Activated CD8-positive, alpha-beta memory T cell treated with anti-CD3 and anti-CD28 coated beads for 48 hours (primary cell): ENCODE measurements around the gene ST3GAL3.

Source experiments
- DNase-seq, 3 experiments: peaks; one replicate each; pipeline ENCODE4 v3.0.0-alpha.2; 2020; ENCODE audit warnings: low read depth in 2 of 3, low spot score in 2 of 3

The ST3GAL3 gene

DNA sequence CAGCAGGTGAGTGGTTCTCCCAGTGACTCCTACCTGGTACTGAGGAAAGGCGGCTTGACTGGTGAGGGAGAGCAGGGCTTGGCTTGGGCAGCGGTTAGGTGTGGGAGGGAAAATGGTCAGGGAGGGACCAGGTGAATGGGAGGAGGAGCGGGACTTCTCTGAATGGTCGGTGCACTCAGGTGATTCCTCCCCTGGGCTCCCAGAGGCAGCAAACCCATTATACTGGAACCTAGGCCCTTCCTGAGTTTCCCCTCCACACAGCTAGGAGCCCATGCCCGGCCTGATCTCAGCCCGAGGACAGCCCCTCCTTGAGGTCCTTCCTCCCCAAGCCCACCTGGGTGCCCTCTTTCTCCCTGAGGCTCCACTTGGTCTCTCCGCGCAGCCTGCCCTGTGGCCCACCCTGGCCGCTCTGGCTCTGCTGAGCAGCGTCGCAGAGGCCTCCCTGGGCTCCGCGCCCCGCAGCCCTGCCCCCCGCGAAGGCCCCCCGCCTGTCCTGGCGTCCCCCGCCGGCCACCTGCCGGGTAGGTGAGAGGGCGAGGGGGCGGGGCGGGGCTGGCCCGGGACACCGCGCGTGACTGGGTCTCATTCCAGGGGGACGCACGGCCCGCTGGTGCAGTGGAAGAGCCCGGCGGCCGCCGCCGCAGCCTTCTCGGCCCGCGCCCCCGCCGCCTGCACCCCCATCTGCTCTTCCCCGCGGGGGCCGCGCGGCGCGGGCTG lies 228.5 kb downstream of the ST3GAL3 start:
- DNase-seq = no peak

DNA sequence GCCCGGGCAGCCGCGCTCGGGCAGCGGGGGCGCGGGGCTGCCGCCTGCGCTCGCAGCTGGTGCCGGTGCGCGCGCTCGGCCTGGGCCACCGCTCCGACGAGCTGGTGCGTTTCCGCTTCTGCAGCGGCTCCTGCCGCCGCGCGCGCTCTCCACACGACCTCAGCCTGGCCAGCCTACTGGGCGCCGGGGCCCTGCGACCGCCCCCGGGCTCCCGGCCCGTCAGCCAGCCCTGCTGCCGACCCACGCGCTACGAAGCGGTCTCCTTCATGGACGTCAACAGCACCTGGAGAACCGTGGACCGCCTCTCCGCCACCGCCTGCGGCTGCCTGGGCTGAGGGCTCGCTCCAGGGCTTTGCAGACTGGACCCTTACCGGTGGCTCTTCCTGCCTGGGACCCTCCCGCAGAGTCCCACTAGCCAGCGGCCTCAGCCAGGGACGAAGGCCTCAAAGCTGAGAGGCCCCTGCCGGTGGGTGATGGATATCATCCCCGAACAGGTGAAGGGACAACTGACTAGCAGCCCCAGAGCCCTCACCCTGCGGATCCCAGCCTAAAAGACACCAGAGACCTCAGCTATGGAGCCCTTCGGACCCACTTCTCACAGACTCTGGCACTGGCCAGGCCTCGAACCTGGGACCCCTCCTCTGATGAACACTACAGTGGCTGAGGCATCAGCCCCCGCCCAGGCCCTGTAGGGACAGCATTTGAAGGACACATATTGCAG lies 229.3 kb downstream of the ST3GAL3 start:
- no peak for DNase-seq

DNA sequence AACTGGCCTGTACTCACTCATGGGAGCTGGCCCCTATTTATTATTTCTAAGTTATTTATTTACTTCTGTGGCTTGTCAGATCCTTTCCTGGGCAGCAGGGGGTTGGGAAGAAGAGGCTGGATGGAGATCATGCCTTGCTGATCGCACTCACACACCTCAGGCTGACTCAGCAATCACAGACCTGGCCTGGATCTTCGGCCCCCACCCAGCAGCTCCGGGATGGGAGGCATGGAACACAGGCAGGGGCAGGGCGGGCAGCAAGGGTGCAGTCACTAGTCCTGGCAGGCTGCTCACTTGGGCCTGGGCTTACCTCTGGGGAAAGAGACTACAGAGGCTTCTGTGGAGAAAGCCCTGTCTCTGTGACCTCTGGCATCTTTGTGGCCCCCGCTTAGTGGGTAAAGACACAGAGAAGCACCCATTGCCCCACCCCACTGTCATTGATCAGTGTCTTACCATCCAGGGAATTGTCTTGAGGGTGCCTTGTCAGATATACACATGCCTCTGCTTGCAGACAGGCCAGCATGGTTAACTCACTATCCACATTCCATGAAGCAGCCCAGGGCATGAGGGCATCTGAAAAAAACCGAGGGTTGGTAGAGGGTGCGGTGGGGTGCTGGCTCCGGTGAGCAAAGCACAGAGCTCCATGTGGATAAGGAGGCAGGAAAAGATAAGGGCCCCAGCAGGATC lies 230.0 kb downstream of the ST3GAL3 start:
- DNase-seq = no peak

DNA sequence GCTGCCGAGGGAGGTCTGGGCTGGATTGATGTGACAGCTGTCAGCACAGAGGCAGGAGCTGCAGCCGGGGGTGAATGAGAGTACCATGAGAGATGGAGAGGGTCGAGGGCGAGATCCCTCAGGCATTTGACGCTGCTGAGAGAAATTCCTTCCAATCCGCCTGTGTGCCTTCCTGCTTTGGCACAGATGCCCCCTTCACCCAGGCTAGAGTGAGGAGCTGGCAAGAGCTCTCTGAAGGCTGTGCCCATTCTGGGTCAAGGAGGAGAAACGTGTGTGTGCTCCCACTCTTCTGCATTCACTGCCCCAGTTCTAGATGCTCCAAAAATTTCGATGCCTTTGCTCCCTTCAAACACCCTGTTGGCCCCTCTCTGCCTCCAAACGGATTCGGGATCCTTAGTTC lies 231.0 kb downstream of the ST3GAL3 start:
- no peak for DNase-seq

DNA sequence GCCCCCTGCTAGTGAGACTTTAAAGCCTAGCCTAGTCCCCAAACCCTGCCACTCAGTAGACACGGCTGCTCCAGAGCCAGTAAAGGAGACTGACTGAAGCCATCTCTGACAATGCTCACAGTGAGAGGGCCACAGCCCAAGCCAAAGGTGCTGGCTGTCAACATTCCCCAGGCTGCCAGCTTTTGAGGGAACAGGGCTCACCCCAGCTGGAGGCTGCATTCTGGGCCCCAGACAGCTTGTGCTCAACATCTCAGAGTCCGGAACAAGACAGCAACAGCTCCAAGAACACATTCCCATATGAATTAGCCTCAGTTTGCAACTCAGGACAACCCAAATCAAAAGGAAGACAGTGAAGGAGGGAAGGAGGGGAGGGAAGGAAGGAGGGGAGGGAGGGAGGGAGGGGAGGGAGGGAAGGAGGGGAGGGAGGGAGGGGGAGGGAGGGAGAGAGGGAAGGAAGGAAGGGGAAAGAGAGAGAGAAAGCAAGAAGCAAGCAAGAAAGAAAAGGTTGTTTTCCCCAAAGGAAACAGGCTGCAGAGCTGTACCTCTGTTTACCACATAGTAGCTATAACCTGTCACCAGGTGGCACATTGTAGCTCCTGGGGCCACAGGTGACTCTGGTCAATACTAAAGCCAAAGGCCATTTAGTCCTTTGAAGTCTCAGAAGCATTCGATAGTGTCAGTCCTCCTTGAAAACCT lies 231.7 kb downstream of the ST3GAL3 start:
- DNase-seq = no peak

DNA sequence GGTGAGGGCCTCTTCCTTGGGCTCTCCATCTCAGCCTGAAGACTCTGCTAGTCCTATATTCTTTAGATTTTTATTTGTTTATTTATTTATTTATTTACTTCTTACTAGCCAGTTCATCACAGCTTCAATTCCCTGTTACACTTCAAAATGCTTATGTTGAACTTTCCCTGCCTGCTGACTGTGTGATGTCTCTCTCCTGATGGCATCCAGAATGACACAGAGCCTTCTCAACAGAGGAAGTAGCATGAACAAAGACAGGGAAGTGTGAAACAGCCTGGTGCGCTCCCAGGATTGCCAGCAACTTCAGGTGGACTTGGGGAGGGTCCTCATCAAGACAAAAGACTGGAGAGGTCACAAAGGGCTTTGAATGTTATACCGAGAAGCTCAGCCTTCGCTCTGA lies 235.1 kb downstream of the ST3GAL3 start:
- DNase-seq = no peak

DNA sequence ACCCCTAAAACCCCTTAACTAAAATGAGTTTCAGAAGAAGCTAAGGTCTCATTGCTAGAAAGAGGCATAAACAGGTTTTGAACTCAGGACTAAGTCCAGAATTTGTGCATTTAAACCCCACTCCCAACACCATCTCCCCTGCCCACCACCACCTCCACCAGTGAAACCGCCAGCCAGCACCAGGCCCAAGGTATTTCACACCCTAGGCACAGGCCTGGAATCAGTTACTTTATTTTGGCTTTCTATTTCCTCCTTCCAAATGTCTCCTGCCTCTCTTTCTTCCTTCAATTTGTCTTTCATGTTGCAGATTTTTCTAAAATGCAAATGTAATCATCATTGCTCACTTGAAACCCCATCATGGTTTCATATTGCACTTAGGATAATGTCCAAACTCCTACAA lies 237.5 kb downstream of the ST3GAL3 start:
- DNase-seq = no peak

DNA sequence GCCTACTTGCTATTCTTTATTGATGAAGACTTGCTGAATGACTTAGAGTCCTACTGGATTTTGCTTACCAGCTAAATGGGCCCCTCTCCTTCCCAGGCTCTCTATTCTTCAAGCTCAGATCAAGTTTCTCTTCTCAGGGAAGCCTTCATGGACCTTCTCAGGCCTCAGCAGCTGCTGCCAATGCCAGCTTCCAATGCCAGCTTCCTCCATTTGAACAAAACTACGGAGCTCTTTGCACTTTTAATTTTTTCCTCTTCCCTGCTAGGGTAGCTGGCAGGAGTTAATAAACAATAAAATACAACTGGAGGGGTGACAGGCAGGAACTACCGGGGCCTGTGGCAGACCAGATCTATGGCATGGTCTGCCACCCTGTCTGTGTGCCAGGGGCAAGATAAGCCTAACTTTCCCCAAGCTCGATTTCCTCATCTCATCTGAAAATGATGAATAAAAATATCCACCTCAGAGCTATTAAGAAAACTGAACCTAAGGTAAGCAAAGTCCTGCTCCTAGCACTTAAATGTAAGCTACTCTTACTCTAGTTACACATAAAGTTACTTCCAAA lies 238.4 kb downstream of the ST3GAL3 start:
- no peak for DNase-seq

DNA sequence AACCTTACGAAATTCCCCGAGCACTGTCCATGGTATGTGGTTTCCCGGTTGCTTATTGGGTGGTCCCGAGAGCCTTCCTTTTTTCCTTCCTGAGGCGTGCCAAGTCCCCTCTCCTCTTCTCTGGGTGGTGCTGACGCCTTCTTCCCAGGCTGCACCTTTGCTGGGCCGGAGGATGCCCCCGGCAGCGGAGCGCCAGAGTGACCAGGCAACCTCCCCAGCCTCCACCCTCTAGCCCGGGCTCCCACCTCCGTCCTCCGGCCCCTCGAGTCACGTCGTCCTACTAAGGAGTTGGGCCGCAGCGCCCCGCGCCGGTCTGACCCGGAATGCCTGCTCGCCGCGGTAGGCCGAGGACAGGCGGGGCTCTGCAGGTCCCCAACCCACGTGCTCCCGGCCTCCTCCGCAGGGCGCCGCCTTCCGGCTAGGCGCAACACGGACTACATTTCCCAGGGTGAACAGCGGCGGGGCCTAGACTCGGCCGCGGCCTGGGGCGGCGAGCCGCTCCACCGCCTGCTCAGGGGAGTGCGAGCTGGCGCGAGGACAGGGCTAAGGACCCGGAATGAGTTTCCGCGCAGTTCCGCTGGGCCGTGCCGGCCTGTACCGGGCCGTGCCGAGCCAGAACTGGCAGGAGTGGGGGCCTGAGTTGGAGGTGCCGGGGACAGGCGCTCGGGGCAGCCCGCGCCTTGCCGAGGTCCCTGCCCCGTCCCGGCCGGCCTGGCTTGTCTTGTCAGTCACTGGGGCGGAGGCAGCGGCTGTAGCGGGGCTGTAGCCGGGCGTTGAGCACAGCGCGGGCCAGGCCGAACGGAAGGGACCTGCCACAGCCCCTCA lies 239.1 kb downstream of the ST3GAL3 start, which contains the start of gene IPO13:
Gene IPO13, plus strand, starts transcription at position 715 of the 825 bp plus-strand sequence. CDS start 651 bp downstream, outside the sequence.
- peak; percentile 82 to 94 (median 93) for DNase-seq

DNA sequence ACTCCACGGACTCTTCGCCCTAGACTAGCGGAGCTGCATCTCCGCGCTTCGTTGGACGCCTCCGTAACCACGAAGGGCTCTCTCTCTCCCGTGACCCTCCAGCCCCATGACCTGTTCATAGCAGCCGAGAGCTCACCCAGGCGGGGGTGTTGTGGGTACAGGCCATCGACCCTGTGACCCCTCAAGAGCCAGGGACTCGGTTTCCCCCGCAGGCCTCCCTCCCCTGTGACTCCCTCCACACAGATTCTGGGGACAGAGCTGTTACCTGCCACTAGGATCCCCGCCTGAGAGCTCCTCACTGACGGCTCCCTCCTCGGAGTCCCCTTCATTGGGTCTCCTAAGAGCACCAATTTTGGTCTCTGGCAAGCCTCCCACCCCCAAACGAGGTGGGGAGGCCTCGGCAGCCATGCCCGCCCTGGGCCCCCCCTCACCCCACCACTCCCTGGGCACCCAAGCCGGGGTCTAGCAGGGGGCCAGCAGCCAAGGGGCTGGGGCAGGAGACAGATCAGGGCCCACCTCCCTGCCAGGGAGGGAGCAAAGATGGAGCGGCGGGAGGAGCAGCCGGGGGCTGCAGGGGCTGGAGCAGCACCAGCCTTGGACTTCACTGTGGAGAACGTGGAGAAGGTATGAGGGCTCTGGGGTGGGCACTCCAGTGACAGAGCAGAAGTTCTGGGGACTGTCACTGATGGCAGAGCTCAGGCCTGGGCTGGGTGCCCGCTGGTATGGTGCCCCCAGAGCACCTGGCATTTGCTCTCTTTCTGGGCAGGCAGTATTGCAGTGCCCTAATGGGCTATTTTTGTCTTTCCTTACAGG lies 239.9 kb downstream of the ST3GAL3 start:
- DNase-seq = no peak

DNA sequence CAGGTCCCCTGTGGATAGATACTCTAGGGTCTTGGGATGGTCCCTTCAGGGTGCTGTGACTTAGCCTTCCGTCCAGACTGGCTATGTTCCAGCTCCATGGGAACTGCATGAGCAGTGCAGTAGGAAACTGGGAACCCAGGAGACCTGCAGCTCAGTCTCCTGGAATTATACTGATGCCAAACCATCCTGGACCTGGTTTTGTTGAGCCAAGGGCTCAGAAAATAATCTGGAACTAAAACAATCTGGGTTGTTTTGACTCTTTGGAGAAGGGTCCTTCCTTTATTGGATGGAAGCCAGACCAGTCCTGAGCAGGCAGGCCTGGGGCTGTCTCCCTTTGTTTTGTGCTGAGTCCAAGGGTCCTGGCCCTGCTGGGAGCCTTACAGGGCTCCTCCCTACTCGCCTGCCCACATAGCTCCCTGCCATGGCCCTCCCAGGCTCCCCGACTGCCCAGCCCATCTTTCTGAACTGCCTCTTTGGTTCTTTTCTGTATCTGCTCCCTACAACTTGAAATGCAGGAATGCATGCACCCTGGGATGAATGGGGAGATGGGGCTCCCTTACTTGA lies 240.6 kb downstream of the ST3GAL3 start:
- DNase-seq = no peak

DNA sequence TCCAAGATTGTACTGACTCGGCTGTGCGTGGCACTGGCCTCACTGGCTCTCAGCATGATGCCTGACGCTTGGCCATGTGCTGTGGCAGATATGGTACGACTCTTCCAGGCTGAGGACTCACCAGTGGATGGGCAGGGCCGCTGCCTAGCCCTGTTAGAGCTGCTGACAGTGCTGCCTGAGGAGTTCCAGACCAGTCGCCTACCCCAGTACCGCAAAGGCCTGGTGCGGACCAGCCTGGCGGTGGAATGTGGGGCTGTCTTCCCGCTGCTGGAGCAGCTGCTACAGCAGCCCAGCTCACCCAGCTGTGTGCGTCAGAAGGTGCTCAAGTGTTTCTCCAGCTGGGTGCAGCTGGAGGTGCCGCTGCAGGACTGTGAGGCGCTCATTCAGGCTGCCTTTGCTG lies 242.3 kb downstream of the ST3GAL3 start:
- DNase-seq = no peak

DNA sequence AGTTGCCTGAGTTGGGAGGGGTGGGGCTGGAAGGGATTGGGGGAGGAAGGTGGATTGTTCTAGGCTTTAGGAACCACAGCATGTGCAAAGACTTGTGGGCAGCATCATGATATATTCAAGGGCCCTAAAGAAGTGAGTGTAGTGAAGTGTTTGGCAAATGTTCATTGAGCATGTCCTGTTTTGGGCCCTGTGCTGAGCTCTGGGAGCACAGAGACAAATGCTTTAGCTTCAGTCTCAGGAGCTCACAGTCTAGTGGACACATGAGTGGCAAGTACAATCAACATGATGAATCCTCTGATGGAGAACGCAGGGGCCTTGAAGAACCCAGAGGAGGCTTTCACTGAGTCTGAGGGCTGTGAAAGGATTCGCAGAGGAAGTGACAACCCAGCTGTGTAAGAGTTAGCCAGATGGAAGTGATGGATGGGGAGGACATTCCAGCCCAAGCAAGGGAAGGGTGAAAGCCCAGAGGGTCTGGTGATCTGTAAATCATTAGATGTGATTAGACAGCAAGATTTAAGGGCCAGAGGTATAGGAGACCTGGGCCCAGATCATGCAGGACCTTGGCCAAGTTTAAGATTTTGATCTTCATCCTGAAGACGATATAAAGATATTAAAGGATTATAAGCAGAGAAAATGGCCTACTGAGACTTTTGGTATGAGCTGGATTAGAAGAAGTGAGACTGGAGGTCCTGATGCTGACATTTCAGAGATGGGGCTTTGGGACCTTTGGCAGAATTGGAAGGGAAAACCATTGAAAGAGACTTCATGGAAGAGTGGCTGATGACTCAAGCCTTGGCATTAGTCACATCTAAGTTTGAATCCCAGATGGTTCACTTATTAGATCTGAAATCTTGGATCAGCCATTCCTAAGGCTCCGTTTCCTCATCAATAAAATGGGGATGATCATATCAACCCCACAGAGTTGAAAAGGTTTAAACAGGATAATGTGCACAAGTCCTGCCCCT lies 244.0 kb downstream of the ST3GAL3 start:
- no peak for DNase-seq

DNA sequence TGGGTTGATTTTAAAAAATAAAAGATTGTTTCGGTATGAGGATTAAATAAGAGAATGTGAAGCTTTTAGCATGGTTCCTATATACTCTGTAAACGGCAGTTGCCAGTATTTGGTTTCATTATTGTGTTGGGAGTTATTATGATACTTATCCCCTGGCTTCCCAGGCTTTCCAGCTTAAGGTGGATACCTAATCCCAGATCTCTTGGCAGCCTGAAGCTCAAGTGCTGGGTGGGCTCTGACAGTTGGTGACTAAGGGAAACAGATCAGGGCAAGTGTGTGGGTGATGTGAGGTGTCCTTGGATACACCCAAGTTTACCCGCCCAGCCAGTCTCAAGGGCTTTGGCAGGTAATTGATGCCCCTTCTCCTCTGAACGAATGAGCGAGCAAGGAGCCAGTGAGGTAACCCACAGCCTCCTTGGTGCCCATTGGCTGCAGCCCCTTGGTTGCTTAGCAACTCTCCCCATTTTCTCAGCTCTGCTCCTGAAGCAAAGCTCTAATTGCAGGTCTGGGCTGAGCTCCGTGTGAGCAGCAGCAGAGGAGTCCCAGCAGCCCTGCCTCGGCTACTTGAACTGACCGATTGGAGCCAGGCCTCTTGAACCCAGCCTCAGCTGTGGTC lies 245.5 kb downstream of the ST3GAL3 start:
- DNase-seq = no peak

DNA sequence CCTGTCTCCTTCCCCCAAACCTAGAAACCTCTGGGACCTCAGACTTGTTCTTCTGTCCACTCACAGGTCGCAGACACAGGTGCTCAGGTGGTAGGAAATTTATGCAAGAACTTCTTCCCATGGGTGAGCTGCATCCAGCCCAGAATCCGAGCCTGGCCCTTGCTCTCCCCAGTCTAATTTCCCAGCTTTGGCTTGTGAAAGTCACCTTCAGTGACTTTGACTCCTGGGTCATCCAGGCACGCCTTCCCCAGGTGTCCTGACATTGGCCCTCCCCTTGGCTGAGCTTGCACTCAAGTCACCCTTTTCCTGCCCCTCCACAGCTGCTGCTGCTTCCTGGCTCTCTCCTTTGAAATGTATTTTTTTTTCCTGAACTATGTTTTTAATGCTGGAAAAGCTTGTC lies 246.0 kb downstream of the ST3GAL3 start:
- DNase-seq = no peak

DNA sequence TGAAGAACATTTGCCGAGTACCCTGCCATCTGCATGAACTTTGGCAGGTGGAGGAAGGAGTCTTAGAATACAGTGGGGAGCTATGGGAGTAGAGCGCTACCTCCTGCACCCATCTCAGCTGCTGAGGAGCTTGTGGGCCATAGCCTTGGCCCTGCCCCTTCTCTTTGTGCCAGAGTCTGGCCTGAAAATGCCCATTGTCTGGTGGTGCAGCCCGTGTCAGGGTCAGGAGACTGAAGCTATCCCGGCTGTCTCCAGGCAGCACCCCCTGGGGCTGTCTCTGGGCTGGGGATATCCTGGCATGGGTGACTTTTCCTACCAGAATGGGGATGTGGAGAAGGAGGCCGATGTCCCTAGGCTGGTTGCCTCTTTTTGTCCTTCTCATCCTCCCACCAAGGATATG lies 246.7 kb downstream of the ST3GAL3 start:
- no peak for DNase-seq

DNA sequence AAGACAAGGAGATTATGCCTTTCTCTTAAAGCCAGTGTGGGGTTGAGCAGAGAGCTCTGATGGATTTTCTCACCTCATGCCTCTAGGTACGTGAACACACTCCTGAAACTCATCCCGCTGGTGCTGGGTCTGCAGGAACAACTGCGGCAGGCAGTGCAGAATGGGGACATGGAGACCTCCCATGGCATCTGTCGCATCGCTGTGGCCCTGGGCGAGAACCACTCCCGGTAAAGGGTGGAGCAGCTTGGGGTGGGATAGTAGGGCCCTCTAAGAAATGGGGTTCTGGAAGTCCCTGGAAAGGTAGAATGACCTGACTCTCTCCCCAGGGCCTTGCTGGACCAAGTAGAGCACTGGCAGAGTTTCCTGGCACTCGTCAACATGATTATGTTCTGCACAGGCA lies 248.9 kb downstream of the ST3GAL3 start:
- no peak for DNase-seq
